ENCODE results near the gene ZNF280D. TPM values are rescaled to one million over a fixed set of nuclear protein-coding genes. Genes with fewer than 3 reads are reported as not detected.

Gene ZNF280D
- total and polyA plus RNA-seq, 2 of the 13 experiments (the other 11 are each of a cell fraction or from before 2014, with no cell fraction given): 7.1 to 11.9 TPM

- no TSS peak for BruUV-seq (replicated peaks)
- no peak for TF ChIP-seq ZNF740 (CRISPR knock-in tag; IDR thresholded peaks at IDR 0.05)
- no peak for TF ChIP-seq DRAP1 (CRISPR knock-in tag; IDR thresholded peaks at IDR 0.05)
- TF ChIP-seq ZNF44 (CRISPR knock-in tag; IDR thresholded peaks at IDR 0.05): no peak
- no peak for TF ChIP-seq MXI1 (IDR thresholded peaks at IDR 0.05; ENCODE audit: borderline replicate concordance, low read depth, low read length)
- no peak for TF ChIP-seq SRF (IDR thresholded peaks at IDR 0.05; ENCODE audit: low read depth, low read length)
- no peak for TF ChIP-seq AGO2 (optimal IDR thresholded peaks at IDR 0.05; ENCODE audit: low read depth, low read length)
- TF ChIP-seq MNT (IDR thresholded peaks at IDR 0.05): no peak
- POLR2A ChIA-PET: no interaction called here
- DNase-seq (ENCODE audit: low spot score) (no peak), ATAC-seq (no peak), FAIRE-seq (no peak)
- in situ Hi-C loops (cut with HindIII; ENCODE audit: extremely low pct_ligation_motif_present, low pct_unique_long_range_greater_than_20kb): no loop called here
- no peaks in the 10 kb centered on the region for H3K4me1 ChIP-seq (ENCODE audit: insufficient read depth, low read length)
- no peak overlapping the region for H3K9ac ChIP-seq (ENCODE audit: insufficient read depth, low read depth, low read length)
- intact Hi-C loops (cut with micrococcal nuclease; ENCODE audit: unreplicated experiment): loop anchor here (5.0 kb wide), 1 partner anchor 36 kb away; no protein-coding TSS in a partner anchor
- WGBS (ENCODE audit: low lambda C conversion rate): 89% methylated on average over 1 of the region's 1 CpG
- H3K4me3 ChIP-seq (replicated peaks in 1 of 3; ENCODE audit: insufficient read depth in 1 of 3, low read depth in 2 of 3, low read length in 3 of 3): no peak overlapping the region
- no peak overlapping the region for H3K4me2 ChIP-seq (ENCODE audit: low read depth, low read length)
- no peaks in the 10 kb centered on the region for H3K9me3 ChIP-seq (ENCODE audit: low read length)
- H3K27ac ChIP-seq (ENCODE audit: extremely low read length, insufficient read depth, low read length): no peak overlapping the region
- H3K79me2 ChIP-seq (ENCODE audit: insufficient read depth, low read length): peaks cover 2% of the 10 kb centered on the region
- no peaks in the 10 kb centered on the region for H3K36me3 ChIP-seq (replicated peaks in 1 of 2; ENCODE audit: control insufficient read depth in 1 of 2, insufficient read depth in 2 of 2, low read length in 2 of 2)
- no peak overlapping the region for H2AFZ ChIP-seq (ENCODE audit: low read length)
- CTCF ChIA-PET (ENCODE audit: low intra/inter-chr PET ratio, low total read pairs): no interaction called here
- no peaks in the 10 kb centered on the region for H3K27me3 ChIP-seq (ENCODE audit: control insufficient read depth in 1 of 2, insufficient read depth in 2 of 2, low read length in 2 of 2)
- no peaks in the 10 kb centered on the region for H4K20me1 ChIP-seq (ENCODE audit: insufficient read depth, low read length)
These were observed 14.7 kb downstream of the ZNF280D start for GRCh38 chr15:56718560-56718959.

GRCh38 chr15:56716334-56716733 lies 17.0 kb downstream of the ZNF280D start:
- Histone ChIP-seq H4K20me1 (ENCODE audit: insufficient read depth, low read length) (no peaks in the 10 kb centered on the region), H3K9ac (ENCODE audit: insufficient read depth, low read depth, low read length) (no peak overlapping the region), H3K4me1 (ENCODE audit: insufficient read depth, low read length) (no peaks in the 10 kb centered on the region), H3K4me3 (replicated peaks in 1 of 3; ENCODE audit: insufficient read depth in 1 of 3, low read depth in 2 of 3, low read length in 3 of 3) (no peak overlapping the region), H3K27me3 (ENCODE audit: control insufficient read depth in 1 of 2, insufficient read depth in 2 of 2, low read length in 2 of 2) (no peaks in the 10 kb centered on the region), H3K27ac (ENCODE audit: extremely low read length, insufficient read depth, low read length) (no peak overlapping the region), H3K36me3 (replicated peaks in 1 of 2; ENCODE audit: control insufficient read depth in 1 of 2, insufficient read depth in 2 of 2, low read length in 2 of 2) (no peaks in the 10 kb centered on the region), H3K9me3 (ENCODE audit: low read length) (no peaks in the 10 kb centered on the region), H3K79me2 (ENCODE audit: insufficient read depth, low read length) (no peaks in the 10 kb centered on the region), H3K4me2 (ENCODE audit: low read depth, low read length) (no peak overlapping the region), H2AFZ (ENCODE audit: low read length) (no peak overlapping the region)
- DNase-seq (ENCODE audit: low spot score) (no peak), FAIRE-seq (no peak), ATAC-seq (no peak)
- in situ Hi-C loops (cut with HindIII; ENCODE audit: extremely low pct_ligation_motif_present, low pct_unique_long_range_greater_than_20kb): no loop called here
- no TSS peak for BruUV-seq (replicated peaks)
- intact Hi-C loops (cut with micrococcal nuclease; ENCODE audit: unreplicated experiment): loop anchor here (5.0 kb wide), 1 partner anchor 34 kb away; no protein-coding TSS in a partner anchor
- CTCF ChIA-PET (ENCODE audit: low intra/inter-chr PET ratio, low total read pairs): no interaction called here
- POLR2A ChIA-PET: no interaction called here
- no peak for TF ChIP-seq PCBP2 (optimal IDR thresholded peaks at IDR 0.05; ENCODE audit: low read depth, low read length, poor library complexity, severe bottlenecking)
- no peak for TF ChIP-seq ZNF576 (CRISPR knock-in tag; IDR thresholded peaks at IDR 0.05)
- no peak for TF ChIP-seq ZNF275 (CRISPR knock-in tag; IDR thresholded peaks at IDR 0.05; ENCODE audit: borderline replicate concordance)
- TF ChIP-seq SALL2 (CRISPR knock-in tag; IDR thresholded peaks at IDR 0.05): no peak
- no peak for TF ChIP-seq ZNF468 (CRISPR knock-in tag; IDR thresholded peaks at IDR 0.05)
- TF ChIP-seq SP5 (CRISPR knock-in tag; IDR thresholded peaks at IDR 0.05; ENCODE audit: borderline replicate concordance, low read depth): no peak
- TF ChIP-seq DR1 (CRISPR knock-in tag; IDR thresholded peaks at IDR 0.05): no peak
- no peak for TF ChIP-seq RFX3 (CRISPR knock-in tag; IDR thresholded peaks at IDR 0.05)
- TF ChIP-seq RELA (CRISPR knock-in tag; IDR thresholded peaks at IDR 0.05): no peak
- no peak for TF ChIP-seq ZNF136 (CRISPR knock-in tag; IDR thresholded peaks at IDR 0.05; ENCODE audit: low read depth)
- TF ChIP-seq MIER3 (CRISPR knock-in tag; IDR thresholded peaks at IDR 0.05; ENCODE audit: borderline replicate concordance): no peak
